HepG2 (cell line): Measurements from ENCODE around the gene PVALB. TPM values are rescaled to one million over a fixed set of nuclear protein-coding genes. Genes with fewer than 3 reads are reported as not detected.

Experiments used
- ATAC-seq: fragments of 200-7000 bp; cut with Tn5 transposase; 3 replicates; pipeline ENCODE4 v1.9.1; 2020; ENCODE audit warnings: mild to moderate bottlenecking, moderate library complexity
- BruUV-seq: library from RNA; stranded (reverse); fragments of 400-500 nt; replicated peaks from 2 replicates; lab custom pipeline; 2021; lab: Mats Ljungman, UMichigan
- CTCF ChIA-PET: fragments of 300-600 bp; formaldehyde crosslinking; extraction: SDS; loops from one replicate; lab custom pipeline; 2021; ENCODE audit warnings: low total read pairs, inconsistent platforms, low intra/inter-chr PET ratio; lab: Yijun Ruan, JAX
- POLR2A ChIA-PET: fragments of 350-600 bp; sonication (Branson Sonifier 250); formaldehyde crosslinking; loops from one replicate; lab custom pipeline; 2020; ENCODE audit warnings: antibody characterized with exemption, inconsistent platforms; lab: Yijun Ruan, JAX
- DNase-seq: peaks from one replicate; pipeline ENCODE4 v3.0.0-alpha.2; 2015; ENCODE audit warnings: low spot score
- FAIRE-seq: peaks from 3 replicates; lab custom pipeline; 2011; peaks lifted over from hg19 to GRCh38; lab: Jason Lieb, UNC
- H2AFZ ChIP-seq: one replicate; pipeline ENCODE4 v1.6.1; 2011; ENCODE audit warnings: low read length, inconsistent platforms
- H3K27ac ChIP-seq: fragments of 300-600 bp; 3 replicates; pipeline ENCODE4 v1.8.0; 2011; ENCODE audit warnings: mixed run types, mild to moderate bottlenecking, mixed read lengths, low read length, inconsistent platforms; ENCODE audit not compliant: insufficient read depth; ENCODE audit errors: extremely low read length
- H3K27me3 ChIP-seq, 2 experiments: fragments of 200-600 bp in 1 of 2; 2 replicates in 1 of 2; 3 replicates in 1 of 2; pipeline versions ENCODE4 v1.6.0 to v1.8.0; 2011; ENCODE audit warnings: low read length in 2 of 2, mild to moderate bottlenecking in 2 of 2, moderate library complexity in 2 of 2, inconsistent platforms in 1 of 2; ENCODE audit not compliant: insufficient read depth in 2 of 2, control insufficient read depth in 1 of 2
- H3K36me3 ChIP-seq, 2 experiments: fragments of 200-600 bp in 1 of 2; replicated peaks in 1 of 2; 2 replicates in 1 of 2; 3 replicates in 1 of 2; pipeline versions ENCODE4 v1.5.1 to v1.8.0; 2011; ENCODE audit warnings: low read length in 2 of 2, inconsistent platforms in 1 of 2; ENCODE audit not compliant: insufficient read depth in 2 of 2, control insufficient read depth in 1 of 2
- H3K4me1 ChIP-seq: 2 replicates; pipeline ENCODE4 v1.5.1; 2012; ENCODE audit warnings: low read length, inconsistent platforms; ENCODE audit not compliant: insufficient read depth
- H3K4me2 ChIP-seq: 2 replicates; pipeline ENCODE4 v1.6.0; 2011; ENCODE audit warnings: low read depth, low read length, inconsistent platforms
- H3K4me3 ChIP-seq, 3 experiments: fragments of 200-600 bp in 1 of 3; sonication (generic), shearing (Covaris generic) in 1 of 3; replicated peaks in 1 of 3; 2 replicates each; pipeline ENCODE4 v1.5.1; 2011 to 2016; ENCODE audit warnings: low read length in 3 of 3, inconsistent platforms in 2 of 3, low read depth in 2 of 3, mild to moderate bottlenecking in 2 of 3, control low read depth in 1 of 3, mixed read lengths in 1 of 3; ENCODE audit not compliant: insufficient read depth in 1 of 3
- H3K79me2 ChIP-seq: one replicate; pipeline ENCODE4 v1.6.1; 2011; ENCODE audit warnings: low read length, inconsistent platforms; ENCODE audit not compliant: insufficient read depth
- H3K9ac ChIP-seq: 2 replicates; pipeline ENCODE4 v1.6.0; 2011; ENCODE audit warnings: mild to moderate bottlenecking, low read depth, low read length, inconsistent platforms; ENCODE audit not compliant: insufficient read depth
- H3K9me3 ChIP-seq: 2 replicates; pipeline ENCODE4 v1.5.1; 2012; ENCODE audit warnings: mild to moderate bottlenecking, low read length
- H4K20me1 ChIP-seq: 2 replicates; pipeline ENCODE4 v1.6.0; 2011; ENCODE audit warnings: inconsistent platforms, mild to moderate bottlenecking, low read length, moderate library complexity; ENCODE audit not compliant: insufficient read depth
- AKAP8 ChIP-seq: sonication (generic); formaldehyde crosslinking; IDR thresholded peaks from 2 replicates; pipeline ENCODE4 v1.5.1; 2020; ENCODE audit warnings: mild to moderate bottlenecking, missing genetic modification reagents
- CEBPG ChIP-seq: IDR thresholded peaks from 2 replicates; pipeline ENCODE4 v1.6.1; 2016
- EZH2 ChIP-seq: conservative IDR thresholded peaks from 2 replicates; pipeline ENCODE4 v1.6.1; 2012; ENCODE audit warnings: mild to moderate bottlenecking, low read depth, low read length, moderate library complexity
- HIVEP1 ChIP-seq: sonication (generic); formaldehyde crosslinking; IDR thresholded peaks from 2 replicates; pipeline ENCODE4 v1.4.0; 2020; ENCODE audit warnings: mild to moderate bottlenecking, missing genetic modification reagents
- PHF8 ChIP-seq: sonication (generic); formaldehyde crosslinking; IDR thresholded peaks from 2 replicates; pipeline ENCODE4 v1.5.0; 2020; ENCODE audit warnings: missing genetic modification reagents
- PRDM10 ChIP-seq: sonication (generic); formaldehyde crosslinking; IDR thresholded peaks from 2 replicates; pipeline ENCODE4 v1.4.0; 2020; ENCODE audit warnings: low read depth, missing genetic modification reagents
- RAD51 ChIP-seq: fragments of 450-650 bp; IDR thresholded peaks from 2 replicates; pipeline ENCODE4 v1.6.1; 2016; ENCODE audit warnings: borderline replicate concordance
- RFXAP ChIP-seq: sonication (generic); formaldehyde crosslinking; IDR thresholded peaks from 2 replicates; pipeline ENCODE4 v1.4.0; 2020; ENCODE audit warnings: missing genetic modification reagents, borderline replicate concordance
- TAF15 ChIP-seq: fragments of 200-400 bp; formaldehyde crosslinking; IDR thresholded peaks from one replicate; pipeline ENCODE4 v1.6.1; 2018; ENCODE audit warnings: mild to moderate bottlenecking, low read depth, low read length; ENCODE audit not compliant: poor library complexity, severe bottlenecking
- YEATS4 ChIP-seq: sonication (generic); formaldehyde crosslinking; IDR thresholded peaks from 2 replicates; pipeline ENCODE4 v1.4.0; 2020; ENCODE audit warnings: missing genetic modification reagents, borderline replicate concordance
- ZBTB1 ChIP-seq: sonication (generic); formaldehyde crosslinking; IDR thresholded peaks from 2 replicates; pipeline ENCODE4 v1.4.0; 2020; ENCODE audit warnings: missing genetic modification reagents, borderline replicate concordance
- ZNF20 ChIP-seq: sonication (generic); formaldehyde crosslinking; IDR thresholded peaks from 2 replicates; pipeline ENCODE4 v1.4.0; 2020; ENCODE audit warnings: mild to moderate bottlenecking, moderate library complexity, missing genetic modification reagents
- ZNF292 ChIP-seq: sonication (generic); formaldehyde crosslinking; IDR thresholded peaks from 2 replicates; pipeline ENCODE4 v1.8.1; 2022; ENCODE audit warnings: mild to moderate bottlenecking, low read depth, missing genetic modification reagents, borderline replicate concordance
- ZNF839 ChIP-seq: sonication (generic); formaldehyde crosslinking; IDR thresholded peaks from 2 replicates; pipeline ENCODE4 v1.4.0; 2020; ENCODE audit warnings: missing genetic modification reagents, mild to moderate bottlenecking, borderline replicate concordance
- WGBS: methylation state at CpG from one replicate; pipeline ENCODE4 v1.1.6; 2017; ENCODE audit warnings: low lambda C conversion rate; 5-methylcytosine and 5-hydroxymethylcytosine counted together
- in situ Hi-C: cut with HindIII; loops from 2 replicates; pipeline ENCODE4 v1.10.0; 2017; ENCODE audit warnings: low pct_unique_long_range_greater_than_20kb; ENCODE audit not compliant: extremely low pct_ligation_motif_present
- intact Hi-C: fragments of 100-400 bp; cut with micrococcal nuclease; formaldehyde crosslinking; loops from one replicate; pipeline ENCODE4 v1.10.0; 2022; ENCODE audit not compliant: unreplicated experiment
- polyA plus RNA-seq, 8 experiments: library from polyadenylated mRNA; depleted of rRNA in 3 of 8; stranded (reverse) in 7 of 8; unstranded in 1 of 8; fragments of >200 nt; fragmentation: Illumina TruSeq in 4 of 8; extraction: Trizol in 4 of 8; gene quantifications; 2 replicates each; pipeline versions ENCODE4 v1.2.1 to v1.2.3, GENCODE V29; 2011 to 2016; ENCODE audit warnings: low read depth in 4 of 8, missing spikeins in 1 of 8, mixed read lengths in 1 of 8; ENCODE audit not compliant: insufficient read depth in 1 of 8
- total RNA-seq, 5 experiments: library from RNA; depleted of rRNA; stranded (reverse); fragments of >200 nt; fragmentation: Illumina TruSeq; extraction: Trizol; gene quantifications; 2 replicates each; pipeline ENCODE4 v1.2.3, GENCODE V29; 2016; ENCODE audit warnings: low read depth in 1 of 5

Gene PVALB
- total and polyA plus RNA-seq, 2 of the 13 experiments (the other 11 are each of a cell fraction or from before 2014, with no cell fraction given), result not detected

- peaks cover 0 to 41% of the 10 kb centered on the region in 2 experiments; a peak in 3 of 5 replicates for H3K27me3 ChIP-seq
- no peaks in the 10 kb centered on the region for H4K20me1 ChIP-seq
- H3K4me3 ChIP-seq, result no peak overlapping the region
- no peak overlapping the region for H3K9ac ChIP-seq
- no peaks in the 10 kb centered on the region for H3K4me1 ChIP-seq
- no peaks in the 10 kb centered on the region for H3K9me3 ChIP-seq
- no peaks in the 10 kb centered on the region for H3K36me3 ChIP-seq
- BruUV-seq, result no TSS peak
- ChIA-PET CTCF (no interaction called here), POLR2A (no interaction called here)
- no peak overlapping the region for H3K27ac ChIP-seq
- ATAC-seq (no peak), FAIRE-seq (no peak), DNase-seq (no peak)
- no peak overlapping the region for H3K4me2 ChIP-seq
- 22% methylated on average over 1 of the region's 1 CpG for WGBS
- H3K79me2 ChIP-seq, result no peaks in the 10 kb centered on the region
- TF ChIP-seq RFXAP (CRISPR knock-in tag), result no peak
- in situ Hi-C loops (no loop called here), intact Hi-C loops (no loop called here)
- no peak overlapping the region for H2AFZ ChIP-seq
Observed at GRCh38 chr22:36808721-36809344, 8.0 kb downstream of the PVALB start.

GRCh38 chr22:36807627-36808026 is 9.2 kb downstream of the PVALB start:
- intact Hi-C loops (no loop called here), in situ Hi-C loops (no loop called here)
- ChIA-PET CTCF (no interaction called here), POLR2A (no interaction called here)
- H3K4me1 ChIP-seq, result no peaks in the 10 kb centered on the region
- WGBS, result 15% methylated on average over 7 of the region's 7 CpGs
- H3K36me3 ChIP-seq, result no peaks in the 10 kb centered on the region
- DNase-seq (no peak), FAIRE-seq (no peak), ATAC-seq (no peak)
- H3K79me2 ChIP-seq, result no peaks in the 10 kb centered on the region
- no peak overlapping the region for H2AFZ ChIP-seq
- H3K4me2 ChIP-seq, result no peak overlapping the region
- H3K27ac ChIP-seq, result no peak overlapping the region
- no peak overlapping the region for H3K9ac ChIP-seq
- no TSS peak for BruUV-seq
- no peak overlapping the region for H3K4me3 ChIP-seq
- no peaks in the 10 kb centered on the region for H4K20me1 ChIP-seq
- no peaks in the 10 kb centered on the region for H3K9me3 ChIP-seq
- peaks cover 0 to 32% of the 10 kb centered on the region in 2 experiments; a peak in 2 of 5 replicates for H3K27me3 ChIP-seq
- TF ChIP-seq ZNF20 (CRISPR knock-in tag) (no peak), PHF8 (no peak), PRDM10 (no peak), RAD51 (no peak), YEATS4 (CRISPR knock-in tag) (no peak), HIVEP1 (CRISPR knock-in tag) (no peak), ZNF292 (CRISPR knock-in tag) (no peak), AKAP8 (CRISPR knock-in tag) (no peak), ZNF839 (CRISPR knock-in tag) (no peak), TAF15 (no peak), EZH2 (no peak), ZBTB1 (no peak), CEBPG (CRISPR knock-in tag) (no peak)
